ENCODE data around the gene TBL3. TPM values are rescaled to one million over a fixed set of nuclear protein-coding genes. Genes with fewer than 3 reads are reported as not detected.

The TBL3 gene
- total RNA-seq, 1 experiment from 2014 or later, result 68.9 TPM

- BruUV-seq (replicated peaks), result no TSS peak
- ChIA-PET RAD21 (ENCODE audit: low non-redundant PET in 1 of 2, low total read pairs in 2 of 2, uncharacterized antibody in 2 of 2, unreplicated experiment in 2 of 2) (no interaction called here), POLR2A (interaction anchor here (12.5 kb wide), 1 partner anchor 18 kb away, joined by 104 read pairs; the partner anchor contains the start of genes RNF151 and RPS2), CTCF (interaction anchor here (0.6 to 1.0 kb wide), 2 partner anchors 19 to 156 kb away, joined by 3 to 4 read pairs; partner anchors contain the start of gene RPS2)
- Histone ChIP-seq H3K9ac (ENCODE audit: low read length) (peak within 1 kb of the TSS; percentile 96), H3K79me2 (ENCODE audit: insufficient read depth, low read length) (peaks cover 20% of the 10 kb centered on the region), H3K4me3 (replicated peaks in 1 of 2; ENCODE audit: low read depth in 1 of 2, low read length in 2 of 2) (peak within 1 kb of the TSS; percentile 84 to 97), H3K4me2 (ENCODE audit: low read length) (peak within 1 kb of the TSS; percentile 95), H2AFZ (ENCODE audit: low read depth, low read length, poor library complexity, severe bottlenecking) (no peak within 1 kb of the TSS), H3K9me3 (ENCODE audit: control insufficient read depth in 1 of 2, insufficient read depth in 1 of 2, low read depth in 1 of 2, low read length in 2 of 2) (no peaks in the 10 kb centered on the region), H3K27ac (ENCODE audit: low read depth, low read length) (peak within 1 kb of the TSS; percentile 84), H3K4me1 (ENCODE audit: control insufficient read depth in 1 of 2, insufficient read depth in 2 of 2, low read length in 2 of 2) (peaks cover 45 to 62% of the 10 kb centered on the region in 2 experiments), H3K27me3 (ENCODE audit: insufficient read depth, low read length) (no peaks in the 10 kb centered on the region), H3K9me2 (ENCODE audit: insufficient read depth) (no peaks in the 10 kb centered on the region), H3K36me3 (ENCODE audit: control insufficient read depth in 1 of 2, insufficient read depth in 2 of 2, low read length in 2 of 2) (peaks cover 6 to 14% of the 10 kb centered on the region in 2 experiments; a peak in 2 of 4 replicates), H4K20me1 (ENCODE audit: insufficient read depth) (no peaks in the 10 kb centered on the region)
- DNase-seq (ENCODE audit: low read depth, low spot score), result peak; percentile 85
- ATAC-seq, result peak; percentile 74
- intact Hi-C loops (cut with micrococcal nuclease), result no loop called here
- TF ChIP-seq CBX3 (IDR thresholded peaks at IDR 0.05; ENCODE audit: low read depth), result no peak
- TF ChIP-seq POLR2AphosphoS5 (IDR thresholded peaks at IDR 0.05; ENCODE audit: low read depth, low read length), result peak; percentile 70
- peak in 2 of 3 experiments; percentile 14 to 20; a peak in 3 of 6 replicates for TF ChIP-seq CTCF (IDR thresholded peaks at IDR 0.05 in 2 of 3, conservative IDR thresholded peaks at IDR 0.05 in 1 of 3; ENCODE audit: borderline replicate concordance in 1 of 3, insufficient read depth in 1 of 3, low read depth in 2 of 3, low read length in 2 of 3)
- TF ChIP-seq POLR2A (IDR thresholded peaks at IDR 0.05; ENCODE audit: borderline replicate concordance, extremely low read depth, insufficient read depth, insufficient read length), result no peak
- TF ChIP-seq EGR1 (IDR thresholded peaks at IDR 0.05; ENCODE audit: low read depth), result no peak
- TF ChIP-seq, protein P1, sequence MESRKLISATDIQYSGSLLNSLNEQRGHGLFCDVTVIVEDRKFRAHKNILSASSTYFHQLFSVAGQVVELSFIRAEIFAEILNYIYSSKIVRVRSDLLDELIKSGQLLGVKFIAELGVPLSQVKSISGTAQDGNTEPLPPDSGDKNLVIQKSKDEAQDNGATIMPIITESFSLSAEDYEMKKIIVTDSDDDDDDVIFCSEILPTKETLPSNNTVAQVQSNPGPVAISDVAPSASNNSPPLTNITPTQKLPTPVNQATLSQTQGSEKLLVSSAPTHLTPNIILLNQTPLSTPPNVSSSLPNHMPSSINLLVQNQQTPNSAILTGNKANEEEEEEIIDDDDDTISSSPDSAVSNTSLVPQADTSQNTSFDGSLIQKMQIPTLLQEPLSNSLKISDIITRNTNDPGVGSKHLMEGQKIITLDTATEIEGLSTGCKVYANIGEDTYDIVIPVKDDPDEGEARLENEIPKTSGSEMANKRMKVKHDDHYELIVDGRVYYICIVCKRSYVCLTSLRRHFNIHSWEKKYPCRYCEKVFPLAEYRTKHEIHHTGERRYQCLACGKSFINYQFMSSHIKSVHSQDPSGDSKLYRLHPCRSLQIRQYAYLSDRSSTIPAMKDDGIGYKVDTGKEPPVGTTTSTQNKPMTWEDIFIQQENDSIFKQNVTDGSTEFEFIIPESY (IDR thresholded peaks at IDR 0.05; ENCODE audit: extremely low read depth, insufficient replicate concordance, low read length), result peak; percentile 74
- peak; percentile 98 for TF ChIP-seq YY1 (IDR thresholded peaks at IDR 0.05; ENCODE audit: extremely low read depth, insufficient replicate concordance, low read depth, low read length)
- TF ChIP-seq JUND (IDR thresholded peaks at IDR 0.05), result no peak
These were observed 11.9 kb downstream of the TBL3 start, which contains the start of gene GFER for GRCh38 chr16:1983544-1984346. Gene GFER, plus strand, starts transcription at chr16:1984193. Its CDS starts 26 bp downstream, at chr16:1984219.

All from HCT116 (cell line).